HUES64 (cell line): ENCODE data around the gene SEMA4B.
A peak's percentile ranks its signal among the peaks of the same experiment; 100 is the strongest.

Experiments
- H3K27ac ChIP-seq: 2 replicates; pipeline ENCODE4 v1.7.0; 2013; ENCODE audit warnings: low read depth, low read length, inconsistent platforms
- H3K27me3 ChIP-seq: 2 replicates; pipeline ENCODE4 v1.6.1; 2013; ENCODE audit warnings: mild to moderate bottlenecking, low read length; ENCODE audit not compliant: insufficient read depth
- H3K36me3 ChIP-seq: 2 replicates; pipeline ENCODE4 v1.6.1; 2013; ENCODE audit warnings: mild to moderate bottlenecking, low read length; ENCODE audit not compliant: insufficient read depth
- H3K4me1 ChIP-seq: 2 replicates; pipeline ENCODE4 v1.6.1; 2013; ENCODE audit warnings: mild to moderate bottlenecking, low read length, moderate library complexity; ENCODE audit not compliant: insufficient read depth
- H3K4me3 ChIP-seq: 2 replicates; pipeline ENCODE4 v1.5.1; 2013; ENCODE audit warnings: mild to moderate bottlenecking, low read length, moderate library complexity
- H3K9ac ChIP-seq: 2 replicates; pipeline ENCODE4 v1.6.1; 2013; ENCODE audit warnings: mild to moderate bottlenecking, low read depth, low read length
- H3K9me3 ChIP-seq: 2 replicates; pipeline ENCODE4 v1.6.1; 2013; ENCODE audit warnings: low read depth, low read length; ENCODE audit not compliant: insufficient read depth
- WGBS: fragments of 150-250, 120-280 bp; methylation state at CpG from one replicate; pipeline ENCODE4 v1.1.7; 2013; ENCODE audit warnings: missing lambda C conversion rate; 5-methylcytosine and 5-hydroxymethylcytosine counted together

SEMA4B gene

GRCh38 chr15:90209591-90209990 lies 8.5 kb downstream of the SEMA4B start:
- Histone ChIP-seq H3K4me1 (peaks cover 9% of the 10 kb centered on the region; the same call in 1 of the 2 replicates), H3K9ac (no peak overlapping the region), H3K27me3 (no peaks in the 10 kb centered on the region), H3K9me3 (no peaks in the 10 kb centered on the region), H3K27ac (no peak overlapping the region), H3K4me3 (no peak overlapping the region), H3K36me3 (no peaks in the 10 kb centered on the region; the same call in 1 of the 2 replicates)
- 94% methylated on average over 9 of the region's 9 CpGs for WGBS

DNA sequence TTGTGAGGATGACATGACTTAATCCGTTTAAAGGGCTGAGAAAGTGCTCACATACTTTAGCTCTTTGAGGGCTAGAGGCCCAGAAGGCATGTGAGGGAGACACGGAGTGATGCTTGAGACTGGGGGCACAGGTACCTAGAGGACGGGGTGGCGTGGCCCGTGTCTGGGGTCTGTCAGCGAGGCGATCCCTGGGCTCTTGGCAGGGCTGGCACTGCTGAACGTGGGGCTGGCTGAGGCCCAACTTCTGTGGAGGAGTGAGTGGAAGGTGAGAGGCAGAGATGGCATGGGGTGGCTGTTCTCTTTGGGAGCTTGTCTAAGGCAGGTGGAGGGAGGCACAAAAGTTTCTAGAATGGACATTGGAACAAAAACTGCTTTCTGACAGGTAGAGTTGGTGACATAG lies 9.5 kb downstream of the SEMA4B start:
- Histone ChIP-seq H3K9me3 (no peaks in the 10 kb centered on the region), H3K27me3 (no peaks in the 10 kb centered on the region), H3K4me3 (no peak overlapping the region), H3K27ac (no peak overlapping the region), H3K4me1 (peaks cover 9% of the 10 kb centered on the region; the same call in 1 of the 2 replicates), H3K9ac (no peak overlapping the region), H3K36me3 (peaks cover 4% of the 10 kb centered on the region)
- WGBS, result 90% methylated on average over 8 of the region's 8 CpGs

DNA sequence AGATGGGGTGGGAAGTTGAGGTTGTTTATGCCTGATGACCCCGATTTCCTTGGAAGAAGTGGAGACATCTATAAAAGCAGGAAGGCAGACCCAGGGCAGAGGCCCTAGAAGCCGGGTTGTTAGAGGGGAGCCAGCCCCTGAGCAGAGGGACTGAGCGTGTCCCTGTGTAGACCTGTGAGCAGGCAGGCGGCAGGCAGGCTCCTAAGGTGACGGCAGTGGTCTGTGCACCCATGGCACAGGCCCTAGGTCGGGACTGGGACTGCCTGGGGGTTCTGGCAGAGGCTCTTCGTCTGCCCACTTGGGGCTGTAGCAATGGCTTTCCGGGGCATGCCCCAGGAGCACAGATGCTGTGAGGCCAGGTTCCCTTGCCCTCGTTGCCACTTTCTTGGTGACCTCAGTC lies 9.9 kb downstream of the SEMA4B start:
- H3K9ac ChIP-seq, result no peak overlapping the region
- no peaks in the 10 kb centered on the region for H3K27me3 ChIP-seq
- no peak overlapping the region for H3K27ac ChIP-seq
- no peak overlapping the region for H3K4me3 ChIP-seq
- peaks cover 9% of the 10 kb centered on the region; the same call in 1 of the 2 replicates for H3K4me1 ChIP-seq
- peaks cover 4% of the 10 kb centered on the region for H3K36me3 ChIP-seq
- no peaks in the 10 kb centered on the region for H3K9me3 ChIP-seq
- 92% methylated on average over 9 of the region's 9 CpGs for WGBS

DNA sequence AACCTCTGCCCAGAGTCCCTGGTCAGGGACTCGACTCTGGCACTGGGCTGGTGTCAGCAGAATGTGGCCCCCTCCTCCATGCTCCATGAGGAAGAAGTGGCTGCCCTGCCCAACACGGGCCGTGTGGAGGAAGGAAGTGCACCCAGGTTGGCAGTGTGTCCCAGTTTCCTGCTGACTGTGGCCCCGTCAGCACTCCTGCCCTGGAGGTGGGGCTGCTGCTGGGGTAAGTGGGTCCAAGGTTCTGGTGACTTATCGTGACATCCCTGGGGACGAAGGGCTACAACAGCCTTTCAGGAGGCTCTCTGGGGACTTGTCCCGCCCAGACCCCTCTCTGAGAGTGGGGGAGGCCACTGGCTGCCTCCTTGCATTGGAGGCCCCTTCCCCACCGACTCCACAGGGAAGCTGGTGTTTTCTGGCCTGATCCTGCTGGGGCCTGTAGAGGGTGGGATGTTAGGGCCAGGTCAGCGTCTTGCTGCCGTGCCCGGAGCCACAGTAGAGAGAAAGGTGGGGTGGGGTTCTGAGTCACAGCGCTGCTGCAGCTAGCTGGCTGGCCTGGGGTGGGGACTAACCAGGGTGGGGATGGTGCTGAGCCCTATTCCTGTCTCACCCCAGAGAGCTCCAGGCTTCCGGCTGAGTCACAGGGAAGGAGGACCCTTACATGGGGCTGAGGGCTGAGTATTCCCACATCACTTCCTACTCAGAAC lies 10.5 kb downstream of the SEMA4B start:
- H3K36me3 ChIP-seq, result peaks cover 4% of the 10 kb centered on the region
- H3K9me3 ChIP-seq, result no peaks in the 10 kb centered on the region
- H3K4me1 ChIP-seq, result peaks cover 9% of the 10 kb centered on the region; the same call in 1 of the 2 replicates
- no peaks in the 10 kb centered on the region for H3K27me3 ChIP-seq
- H3K9ac ChIP-seq, result no peak overlapping the region
- H3K4me3 ChIP-seq, result no peak overlapping the region
- H3K27ac ChIP-seq, result 0 out of 2 replicates have a peak overlapping the region, but pooled peaks have one; percentile 41
- 82% methylated on average over 13 of the region's 13 CpGs for WGBS

- Histone ChIP-seq H3K9ac (no peak overlapping the region), H3K4me3 (no peak overlapping the region), H3K4me1 (peaks cover 9% of the 10 kb centered on the region; the same call in 1 of the 2 replicates), H3K27me3 (no peaks in the 10 kb centered on the region), H3K9me3 (no peaks in the 10 kb centered on the region), H3K27ac (no peak overlapping the region), H3K36me3 (peaks cover 7% of the 10 kb centered on the region)
- WGBS, result 96% methylated on average over 35 of the region's 35 CpGs
Measured at GRCh38 chr15:90212221-90213098, 11.3 kb downstream of the SEMA4B start.

DNA sequence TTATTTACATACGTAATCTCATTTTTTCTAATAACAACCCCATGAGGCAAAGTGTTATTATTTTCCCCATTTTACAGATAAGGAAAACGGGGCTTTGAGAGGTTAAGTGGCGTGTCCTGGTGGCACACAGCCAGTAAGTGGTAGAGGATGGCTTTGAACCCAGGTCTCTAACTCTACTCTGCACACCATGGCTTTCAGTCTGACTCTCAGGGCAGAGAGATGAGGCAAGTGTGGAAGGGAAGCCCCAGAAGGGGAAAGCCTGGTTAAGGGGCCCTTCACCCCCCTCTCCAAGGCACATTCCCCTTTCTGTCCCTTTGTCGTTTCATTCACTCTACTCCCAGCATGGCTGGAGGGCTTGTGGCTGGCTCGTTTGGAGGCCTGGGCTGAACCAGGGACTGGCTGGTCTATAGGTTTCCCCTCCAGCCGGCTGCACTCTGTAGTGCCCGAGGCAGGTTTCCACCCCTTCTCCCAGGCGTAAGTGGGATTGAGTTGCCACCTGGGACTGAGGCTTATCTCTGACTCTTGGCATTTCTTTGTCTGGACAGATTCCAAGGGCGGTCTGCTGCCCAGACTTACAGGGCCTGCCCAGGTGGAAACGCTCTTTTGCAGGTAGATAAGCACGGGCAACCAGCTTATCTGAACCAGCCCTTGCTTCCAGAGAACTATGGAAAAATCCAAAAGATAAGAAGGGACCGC lies 12.1 kb downstream of the SEMA4B start:
- Histone ChIP-seq H3K4me3 (no peak overlapping the region), H3K9ac (no peak overlapping the region), H3K27me3 (no peaks in the 10 kb centered on the region), H3K36me3 (peaks cover 11% of the 10 kb centered on the region), H3K9me3 (no peaks in the 10 kb centered on the region), H3K4me1 (peaks cover 9% of the 10 kb centered on the region; the same call in 1 of the 2 replicates), H3K27ac (no peak overlapping the region)
- WGBS, result 89% methylated on average over 11 of the region's 12 CpGs

GRCh38 chr15:90213818-90214204 lies 12.7 kb downstream of the SEMA4B start:
- Histone ChIP-seq H3K4me3 (no peak overlapping the region), H3K9ac (no peak overlapping the region), H3K27me3 (no peaks in the 10 kb centered on the region), H3K36me3 (peaks cover 11% of the 10 kb centered on the region), H3K4me1 (peaks cover 9% of the 10 kb centered on the region; the same call in 1 of the 2 replicates), H3K9me3 (no peaks in the 10 kb centered on the region), H3K27ac (no peak overlapping the region)
- WGBS, result 96% methylated on average over 11 of the region's 11 CpGs

DNA sequence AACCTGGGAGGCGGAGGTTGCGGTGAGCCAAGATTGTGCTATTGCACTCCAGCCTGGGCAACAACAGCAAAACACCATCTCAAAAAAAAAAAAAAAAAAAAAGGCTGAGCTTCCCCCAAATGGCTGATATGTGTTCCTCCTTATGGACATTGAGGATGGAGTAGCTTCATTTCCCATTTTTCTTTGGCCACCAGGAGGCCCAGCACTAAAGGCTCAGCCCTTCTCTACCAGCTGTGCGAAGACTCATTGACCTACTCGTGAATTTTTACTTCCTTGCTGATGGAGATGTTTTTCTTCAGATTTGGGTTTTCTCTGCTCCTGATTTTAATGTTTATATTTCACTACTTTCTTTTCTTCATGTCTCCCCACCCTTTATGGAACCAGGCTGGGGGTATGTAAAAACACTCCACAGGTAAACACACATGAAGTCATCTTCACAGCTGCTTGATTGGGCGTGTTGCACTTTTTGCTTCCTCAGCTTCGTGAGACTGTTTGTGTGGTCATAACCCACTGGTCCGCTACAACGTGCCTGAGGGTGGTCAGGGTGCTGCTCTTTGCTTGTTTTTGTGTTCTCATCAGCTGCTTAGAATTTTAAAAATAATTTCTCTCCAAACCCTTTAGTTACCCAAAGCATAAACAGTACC lies 13.5 kb downstream of the SEMA4B start:
- Histone ChIP-seq H3K36me3 (peaks cover 11% of the 10 kb centered on the region), H3K9ac (no peak overlapping the region), H3K4me1 (peaks cover 9% of the 10 kb centered on the region; the same call in 1 of the 2 replicates), H3K9me3 (no peaks in the 10 kb centered on the region), H3K4me3 (no peak overlapping the region), H3K27me3 (no peaks in the 10 kb centered on the region), H3K27ac (no peak overlapping the region)
- 96% methylated on average over 7 of the region's 8 CpGs for WGBS

- Histone ChIP-seq H3K9me3 (no peaks in the 10 kb centered on the region), H3K27ac (no peak overlapping the region), H3K4me3 (no peak overlapping the region), H3K9ac (no peak overlapping the region), H3K36me3 (peaks cover 23% of the 10 kb centered on the region), H3K27me3 (no peaks in the 10 kb centered on the region), H3K4me1 (0 out of 2 replicates have a peak, but pooled peaks cover 7% of the 10 kb centered on the region)
- 96% methylated on average over 9 of the region's 9 CpGs for WGBS
Measured at GRCh38 chr15:90217671-90218394, 16.7 kb downstream of the SEMA4B start.

DNA sequence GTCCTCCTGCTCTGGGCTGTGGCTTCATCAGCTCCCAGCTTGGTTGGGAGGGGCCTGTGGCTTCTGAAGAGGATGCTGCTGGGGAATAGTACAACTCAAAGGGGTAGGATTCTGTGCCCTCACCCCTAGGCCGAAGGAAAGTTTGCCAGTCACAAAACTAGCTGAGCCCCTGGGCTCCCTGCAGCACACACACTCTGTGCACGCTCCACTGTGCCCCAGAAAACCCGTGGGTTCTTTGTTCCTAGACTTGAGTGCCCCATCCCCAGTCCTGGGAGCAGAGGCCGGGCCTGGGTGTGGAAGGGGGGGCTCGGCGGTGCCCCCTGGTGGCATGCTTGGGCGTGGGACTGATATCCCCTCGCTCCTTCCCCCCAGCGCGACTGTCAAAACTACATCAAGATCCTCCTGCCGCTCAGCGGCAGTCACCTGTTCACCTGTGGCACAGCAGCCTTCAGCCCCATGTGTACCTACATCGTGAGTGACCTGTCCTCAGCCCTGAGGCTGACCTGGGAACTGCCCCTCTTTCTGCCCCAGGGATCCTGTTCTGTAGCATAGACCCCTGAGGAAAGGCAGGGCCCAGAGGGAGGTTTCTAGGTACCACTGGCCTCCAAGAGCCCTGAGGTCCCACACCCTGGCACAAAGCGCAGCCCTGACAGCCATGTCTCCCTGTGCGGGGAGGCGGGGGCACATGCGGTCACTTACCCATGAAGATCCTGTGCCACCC lies 18.5 kb downstream of the SEMA4B start:
- no peak overlapping the region for H3K9ac ChIP-seq
- 0 out of 2 replicates have a peak, but pooled peaks cover 3% of the 10 kb centered on the region for H3K4me1 ChIP-seq
- no peaks in the 10 kb centered on the region for H3K27me3 ChIP-seq
- H3K27ac ChIP-seq, result no peak overlapping the region
- peaks cover 40% of the 10 kb centered on the region for H3K36me3 ChIP-seq
- no peak overlapping the region for H3K4me3 ChIP-seq
- no peaks in the 10 kb centered on the region for H3K9me3 ChIP-seq
- 62% methylated on average over 17 of the region's 17 CpGs for WGBS
